NCI-H2107 treated with DMSO at 0.1 percent for 48 hours (cell line): ENCODE measurements around the gene SDK1.
"Not testable (repeated sequence)": the region's sequence is repeated elsewhere in the genome, so short reads cannot be mapped to it uniquely, and the experiment has no call there.

Source experiments
- DNase-seq: peaks from one replicate; lab custom pipeline; 2025; ENCODE audit not compliant: unreplicated experiment; lab: John Stamatoyannopoulos, UW

Gene SDK1

GRCh38 chr7:4233621-4234497 lies 932.8 kb downstream of the SDK1 start:
- DNase-seq: no peak

DNA sequence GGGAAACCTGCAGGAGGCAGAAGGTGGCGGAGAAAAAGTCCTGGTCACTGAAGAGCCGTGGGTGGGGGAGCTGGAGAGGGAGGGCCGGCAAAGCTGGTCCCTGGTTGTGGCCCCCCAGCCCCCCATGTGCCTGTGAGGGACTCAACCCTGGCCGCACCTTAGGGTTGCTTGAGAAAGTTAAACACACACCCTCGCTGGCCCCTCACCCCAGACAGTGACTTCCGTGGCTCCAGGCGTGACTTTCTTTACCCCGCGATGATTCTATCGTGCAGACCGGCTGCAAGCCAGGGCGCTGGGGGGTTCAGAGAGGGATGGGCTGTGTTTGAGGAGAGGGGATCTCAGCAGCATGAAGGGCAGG lies 933.4 kb downstream of the SDK1 start:
- no peak for DNase-seq

- DNase-seq: no peak
Observed at GRCh38 chr7:4234886-4235285, 933.8 kb downstream of the SDK1 start.

GRCh38 chr7:4235596-4235995 lies 934.5 kb downstream of the SDK1 start:
- no peak for DNase-seq

GRCh38 chr7:4236389-4236788 lies 935.3 kb downstream of the SDK1 start:
- no peak for DNase-seq

DNA sequence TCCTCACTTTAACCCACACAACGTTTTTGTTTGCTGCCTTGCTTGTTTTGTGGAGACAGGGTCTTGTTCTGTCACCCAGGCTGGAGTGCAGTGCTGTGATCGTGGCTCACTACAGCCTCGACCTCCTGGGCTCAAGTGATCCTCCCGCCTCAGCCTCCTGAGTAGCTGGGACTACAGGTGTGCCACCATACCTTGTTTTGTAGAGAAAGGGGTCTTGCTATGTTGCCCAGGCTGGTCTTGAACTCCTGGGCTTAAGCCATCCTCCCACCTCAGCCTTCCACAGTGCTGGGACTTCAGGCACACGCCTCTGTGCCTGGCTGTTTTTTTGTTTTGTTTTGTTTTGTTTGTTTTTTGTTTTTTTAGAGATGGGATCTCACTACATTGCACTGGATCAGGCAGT lies 935.8 kb downstream of the SDK1 start:
- not testable (repeated sequence) for DNase-seq

GRCh38 chr7:4237296-4238235 lies 936.5 kb downstream of the SDK1 start:
- DNase-seq: no peak

- no peak for DNase-seq
Observed at GRCh38 chr7:4238861-4239260, 937.8 kb downstream of the SDK1 start.

- DNase-seq: no peak
Observed at GRCh38 chr7:4240042-4240441, 939.0 kb downstream of the SDK1 start.

- no peak for DNase-seq
Observed at GRCh38 chr7:4240520-4241303, 939.7 kb downstream of the SDK1 start.

- DNase-seq: no peak
Observed at GRCh38 chr7:4241304-4241612, 940.2 kb downstream of the SDK1 start.

DNA sequence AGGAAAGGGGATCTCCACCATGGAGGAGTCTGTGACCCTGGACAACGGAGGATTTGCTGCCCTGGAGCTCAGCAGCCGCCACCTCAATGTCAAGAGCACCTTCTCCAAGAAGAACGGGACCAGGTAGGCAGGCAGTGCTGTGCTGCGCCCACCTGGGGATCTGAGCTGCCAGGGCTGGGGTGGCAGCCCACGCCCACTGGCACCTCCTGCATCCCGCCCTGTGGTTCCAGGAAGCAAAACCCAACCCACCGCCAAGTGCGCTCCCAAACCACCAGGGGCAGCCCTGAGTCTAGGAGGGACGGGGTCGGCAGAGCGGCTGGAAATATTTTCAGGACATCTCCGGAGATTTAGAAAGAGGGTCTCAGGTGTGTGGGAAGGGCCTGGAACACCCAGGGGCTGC lies 940.7 kb downstream of the SDK1 start:
- DNase-seq: no peak

DNA sequence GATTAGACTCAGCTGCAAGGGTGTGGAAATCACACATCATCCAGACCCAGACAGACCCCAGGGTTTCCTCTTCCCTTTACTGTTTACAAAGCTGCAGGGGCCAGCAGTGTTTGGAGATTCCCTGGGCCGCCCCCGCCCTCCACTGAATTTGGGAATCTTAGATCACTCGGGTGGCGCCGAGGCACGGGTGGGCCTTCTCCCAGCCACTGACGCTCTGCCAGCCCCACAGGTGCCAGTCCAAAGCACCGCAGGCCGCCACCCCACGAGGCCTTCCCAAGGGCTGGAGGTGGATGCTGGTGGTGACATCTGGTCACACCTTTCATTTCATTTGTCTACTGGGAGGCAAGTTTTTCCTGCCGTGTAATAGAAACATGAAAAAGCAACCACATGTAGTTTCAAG lies 941.7 kb downstream of the SDK1 start:
- DNase-seq: no peak

GRCh38 chr7:4244041-4244440 lies 943.0 kb downstream of the SDK1 start:
- DNase-seq: no peak

- DNase-seq: no peak
Observed at GRCh38 chr7:4244635-4245034, 943.6 kb downstream of the SDK1 start.

DNA sequence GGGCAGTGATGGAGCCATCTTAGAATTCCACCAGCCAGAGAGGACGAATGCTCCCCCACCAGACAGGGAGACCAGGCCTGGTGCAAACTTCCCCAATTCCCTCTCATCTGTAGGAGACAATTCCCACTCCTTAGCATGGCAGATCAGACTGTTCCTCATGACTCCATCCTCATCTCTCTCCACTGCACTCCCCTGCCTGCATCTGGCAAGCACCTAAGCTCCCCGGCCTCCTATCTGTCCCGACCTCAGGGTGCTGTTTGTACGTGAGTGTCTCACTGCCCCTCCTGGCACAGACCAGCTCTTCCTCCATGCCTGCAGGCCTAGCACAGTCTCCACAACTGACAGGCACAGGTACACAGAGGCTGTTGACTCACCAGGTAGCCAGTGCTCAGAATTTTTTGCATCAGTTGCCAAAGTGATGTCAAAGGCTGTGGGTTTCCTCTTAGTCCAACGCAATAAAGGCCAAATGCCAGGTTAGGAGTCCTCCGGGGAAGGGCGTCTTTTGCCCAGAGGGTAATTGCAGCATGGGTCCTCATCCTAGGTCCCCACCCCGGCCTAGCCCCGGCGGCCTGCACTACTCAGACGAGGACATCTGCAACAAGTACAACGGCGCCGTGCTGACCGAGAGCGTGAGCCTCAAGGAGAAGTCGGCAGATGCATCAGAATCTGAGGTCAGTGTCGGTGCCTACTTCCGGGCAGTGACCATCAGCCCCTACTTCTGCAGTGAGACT lies 944.2 kb downstream of the SDK1 start:
- DNase-seq: no peak

DNA sequence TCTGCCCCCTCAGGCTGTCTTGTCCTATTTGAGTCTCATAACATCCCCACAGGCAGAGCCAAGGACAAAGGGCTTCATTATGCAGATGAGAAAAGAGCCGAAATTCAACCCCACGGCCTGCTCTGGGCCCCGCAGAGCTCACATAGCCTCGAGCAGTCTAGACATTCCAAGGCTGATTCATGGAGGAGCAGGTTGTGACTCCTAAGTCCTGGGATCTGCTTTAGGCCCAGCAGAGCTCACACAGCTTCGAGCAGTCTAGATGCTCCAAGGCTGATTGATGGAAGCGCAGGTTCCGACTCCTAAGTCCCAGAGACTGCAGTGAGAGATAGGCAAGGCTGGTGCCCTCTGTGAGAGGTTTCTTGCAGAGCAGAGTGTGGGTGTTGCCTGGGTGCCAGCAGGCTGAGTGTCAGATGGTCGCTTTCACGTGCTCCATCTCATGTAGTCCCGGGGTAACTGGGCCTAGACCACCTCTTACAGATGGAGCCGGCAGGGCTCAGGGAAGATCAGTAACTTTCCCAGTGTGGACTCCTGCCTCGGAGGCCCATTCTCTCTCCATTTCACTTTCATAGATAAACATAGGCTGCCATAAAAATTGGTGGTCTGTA lies 944.9 kb downstream of the SDK1 start:
- DNase-seq: no peak

- no peak for DNase-seq
Observed at GRCh38 chr7:4246536-4246935, 945.5 kb downstream of the SDK1 start.

- DNase-seq: no peak
Observed at GRCh38 chr7:4247106-4247876, 946.2 kb downstream of the SDK1 start.

- no peak for DNase-seq
Observed at GRCh38 chr7:4248295-4248694, 947.2 kb downstream of the SDK1 start.
